HG03354 (cell line): ENCODE data around the gene SLC6A14.

ENCODE experiments used
- ATAC-seq: cut with Tn5 transposase; IDR thresholded peaks from one replicate; pipeline ENCODE4 v1.9.1; 2021; ENCODE audit warnings: mild to moderate bottlenecking; ENCODE audit not compliant: unreplicated experiment, poor library complexity, severe bottlenecking

SLC6A14 gene, protein sequence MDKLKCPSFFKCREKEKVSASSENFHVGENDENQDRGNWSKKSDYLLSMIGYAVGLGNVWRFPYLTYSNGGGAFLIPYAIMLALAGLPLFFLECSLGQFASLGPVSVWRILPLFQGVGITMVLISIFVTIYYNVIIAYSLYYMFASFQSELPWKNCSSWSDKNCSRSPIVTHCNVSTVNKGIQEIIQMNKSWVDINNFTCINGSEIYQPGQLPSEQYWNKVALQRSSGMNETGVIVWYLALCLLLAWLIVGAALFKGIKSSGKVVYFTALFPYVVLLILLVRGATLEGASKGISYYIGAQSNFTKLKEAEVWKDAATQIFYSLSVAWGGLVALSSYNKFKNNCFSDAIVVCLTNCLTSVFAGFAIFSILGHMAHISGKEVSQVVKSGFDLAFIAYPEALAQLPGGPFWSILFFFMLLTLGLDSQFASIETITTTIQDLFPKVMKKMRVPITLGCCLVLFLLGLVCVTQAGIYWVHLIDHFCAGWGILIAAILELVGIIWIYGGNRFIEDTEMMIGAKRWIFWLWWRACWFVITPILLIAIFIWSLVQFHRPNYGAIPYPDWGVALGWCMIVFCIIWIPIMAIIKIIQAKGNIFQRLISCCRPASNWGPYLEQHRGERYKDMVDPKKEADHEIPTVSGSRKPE

GRCh38 chrX:116436358-116436816 is at the start of gene SLC6A14:
Gene SLC6A14 (plus strand): TSS chrX:116436606. CDS start chrX:116436710, 104 bp downstream.
- no peak for ATAC-seq

DNA sequence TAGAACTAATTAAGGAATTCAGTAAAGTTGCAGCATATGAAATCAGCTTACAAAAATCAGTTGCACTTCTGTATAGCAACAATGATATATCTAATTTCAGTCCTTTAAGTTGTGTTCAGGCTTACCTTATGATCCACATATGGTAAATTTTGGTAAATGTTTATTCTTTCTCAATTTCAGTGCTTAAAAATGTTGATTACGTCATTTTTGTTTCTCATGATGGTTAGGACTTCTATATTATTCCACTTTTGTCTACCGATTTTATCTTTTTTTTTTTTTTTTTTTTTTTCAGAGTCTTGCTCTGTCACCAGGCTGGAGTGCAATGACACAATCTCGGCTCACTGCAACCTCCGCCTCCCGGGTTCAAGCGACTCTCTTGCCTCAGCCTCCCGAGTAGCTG is 40.7 kb upstream of the SLC6A14 start:
- no peak for ATAC-seq

- no peak for ATAC-seq
Observed at GRCh38 chrX:116399681-116400080, 36.7 kb upstream of the SLC6A14 start.

GRCh38 chrX:116409219-116409618 is 27.2 kb upstream of the SLC6A14 start:
- ATAC-seq = no peak

- no peak for ATAC-seq
Observed at GRCh38 chrX:116413273-116413672, 23.1 kb upstream of the SLC6A14 start.

GRCh38 chrX:116417214-116417613 is 19.2 kb upstream of the SLC6A14 start:
- ATAC-seq = no peak

- no peak for ATAC-seq
Observed at GRCh38 chrX:116417968-116418367, 18.4 kb upstream of the SLC6A14 start.

GRCh38 chrX:116427978-116428377 is 8.4 kb upstream of the SLC6A14 start:
- ATAC-seq = no peak

- ATAC-seq = no peak
Observed at GRCh38 chrX:116435597-116435996, 809 bp upstream of the SLC6A14 start.

DNA sequence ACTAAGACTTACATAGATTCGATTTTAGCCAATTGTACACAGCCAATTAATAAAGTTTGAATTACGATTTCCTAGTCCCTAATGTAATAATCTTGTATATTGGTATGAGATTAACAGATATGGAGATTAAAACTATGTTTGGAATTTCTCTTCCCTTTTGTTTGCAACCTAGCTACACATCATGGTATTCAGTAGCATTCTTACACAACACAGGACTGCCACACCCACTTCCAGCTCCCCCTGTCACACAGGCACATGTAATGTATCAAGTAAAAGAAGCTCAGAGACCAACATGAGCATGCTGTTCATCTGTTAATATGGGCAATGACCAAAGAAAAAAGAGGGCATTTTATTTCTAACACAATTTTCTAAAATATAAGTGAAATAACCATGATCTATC is 12.8 kb downstream of the SLC6A14 start:
- no peak for ATAC-seq

GRCh38 chrX:116462822-116463221 is 26.4 kb downstream of the SLC6A14 start, which contains the start of gene CT83:
Gene CT83 (minus strand): TSS chrX:116462976. CDS start chrX:116462856, 120 bp downstream.
- no peak for ATAC-seq

DNA sequence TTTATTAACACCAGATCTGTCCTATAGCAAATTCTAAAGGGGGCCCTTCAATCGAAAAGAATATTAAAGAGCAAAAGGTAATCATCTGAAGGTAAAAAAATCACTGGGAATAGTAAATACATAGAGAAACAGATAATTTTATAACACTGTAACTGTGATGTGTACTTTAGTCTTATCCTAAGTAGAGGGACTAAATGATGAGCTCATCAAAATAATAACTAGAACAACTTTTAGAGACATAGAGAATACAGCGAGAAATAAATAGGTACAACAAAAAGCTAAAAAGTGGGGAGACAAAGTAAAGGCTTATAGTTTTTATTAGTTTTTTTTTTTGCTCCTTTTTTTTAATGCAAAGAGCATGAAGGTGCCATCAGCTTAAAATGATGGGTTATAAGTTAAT is 43.7 kb downstream of the SLC6A14 start:
- no peak for ATAC-seq

- no peak for ATAC-seq
Observed at GRCh38 chrX:116490104-116490503, 53.7 kb downstream of the SLC6A14 start.

- no peak for ATAC-seq
Observed at GRCh38 chrX:116493271-116493670, 56.9 kb downstream of the SLC6A14 start.

DNA sequence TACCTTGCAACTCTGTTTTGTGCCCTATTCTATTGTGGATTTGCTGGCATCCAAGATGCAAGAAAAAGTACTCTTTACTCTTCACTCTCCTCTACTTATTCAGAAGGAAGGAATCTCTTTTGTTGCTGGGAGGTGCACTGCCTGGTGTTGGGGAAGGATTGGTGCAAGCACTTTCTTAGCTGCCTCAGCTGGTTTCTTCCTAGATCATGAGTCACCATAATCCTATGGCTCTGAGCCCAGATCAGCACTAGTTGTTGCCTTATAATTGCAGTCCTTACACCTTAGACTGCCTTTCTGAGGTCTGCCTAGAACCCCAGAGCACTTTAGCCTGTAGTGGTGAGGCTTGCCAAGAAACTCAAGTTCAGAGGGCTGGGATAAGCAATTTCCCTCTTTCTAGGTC is 63.4 kb downstream of the SLC6A14 start:
- no peak for ATAC-seq
